Left renal cortex interstitium (tissue), 4 donors: Measurements from ENCODE around the gene SH3PXD2A. TPM values are rescaled to one million over a fixed set of nuclear protein-coding genes. Genes with fewer than 3 reads are reported as not detected.
"Not testable (repeated sequence)": the region's sequence is repeated elsewhere in the genome, so short reads cannot be mapped to it uniquely, and the experiment has no call there.

ENCODE experiments used
- DNase-seq, 4 donors: peaks; one replicate each; pipeline ENCODE4 v3.0.0-alpha.2; 2013; ENCODE audit warnings: low read depth in 4 of 4, low spot score in 2 of 4, missing footprints in 1 of 4
- polyA plus RNA-seq, 4 donors: library from polyadenylated mRNA; unstranded; fragments of 120-200 nt; gene quantifications; one replicate each; pipeline ENCODE4 v1.2.1, GENCODE V29; 2013; ENCODE audit not compliant: insufficient read length in 4 of 4

Gene SH3PXD2A
- polyA plus RNA-seq, 4 donors, result 27.6 to 35.5 (median 29.4) TPM

GRCh38 chr10:103852189-103852711 is 3.1 kb downstream of the SH3PXD2A start:
- no peak for DNase-seq

GRCh38 chr10:103851261-103851660 is 4.1 kb downstream of the SH3PXD2A start:
- DNase-seq, result no peak

- DNase-seq, result no peak
Observed at GRCh38 chr10:103850572-103850895, 4.8 kb downstream of the SH3PXD2A start.

GRCh38 chr10:103849880-103850571 is 5.3 kb downstream of the SH3PXD2A start:
- no peak for DNase-seq

GRCh38 chr10:103849212-103849877 is 6.0 kb downstream of the SH3PXD2A start:
- no peak for DNase-seq

GRCh38 chr10:103847909-103848468 is 7.4 kb downstream of the SH3PXD2A start:
- DNase-seq, result no peak

GRCh38 chr10:103847346-103847745 is 8.0 kb downstream of the SH3PXD2A start:
- DNase-seq, result no peak

- no peak for DNase-seq
Observed at GRCh38 chr10:103845972-103846371, 9.4 kb downstream of the SH3PXD2A start.

GRCh38 chr10:103845346-103845745 is 10.0 kb downstream of the SH3PXD2A start:
- not testable (repeated sequence) for DNase-seq

- DNase-seq, result no peak
Observed at GRCh38 chr10:103843854-103844570, 11.4 kb downstream of the SH3PXD2A start.

- no peak for DNase-seq
Observed at GRCh38 chr10:103843045-103843444, 12.3 kb downstream of the SH3PXD2A start.

- no peak for DNase-seq
Observed at GRCh38 chr10:103842605-103843004, 12.8 kb downstream of the SH3PXD2A start.

- no peak for DNase-seq
Observed at GRCh38 chr10:103841519-103841918, 13.9 kb downstream of the SH3PXD2A start.

GRCh38 chr10:103840740-103841070 is 14.7 kb downstream of the SH3PXD2A start:
- DNase-seq, result no peak

- DNase-seq, result no peak
Observed at GRCh38 chr10:103839872-103840739, 15.3 kb downstream of the SH3PXD2A start.

GRCh38 chr10:103839519-103839871 is 15.9 kb downstream of the SH3PXD2A start:
- DNase-seq, result no peak

- no peak for DNase-seq
Observed at GRCh38 chr10:103838862-103839518, 16.4 kb downstream of the SH3PXD2A start.

- DNase-seq, result no peak
Observed at GRCh38 chr10:103838070-103838395, 17.3 kb downstream of the SH3PXD2A start.

- no peak for DNase-seq
Observed at GRCh38 chr10:103837370-103838069, 17.9 kb downstream of the SH3PXD2A start.
